Loucy (cell line): ENCODE data around the gene ACAD9.

ENCODE experiments used
- H2AFZ ChIP-seq: fragments of 200-600 bp; sonication (generic); 2 replicates; pipeline ENCODE4 v1.6.0; 2016; ENCODE audit warnings: antibody characterized with exemption, mild to moderate bottlenecking, low read length, moderate library complexity
- H3F3A ChIP-seq: fragments of 200-600 bp; 2 replicates; pipeline ENCODE4 v1.6.0; 2016; ENCODE audit warnings: antibody characterized with exemption, low read depth, mild to moderate bottlenecking
- H3K27me3 ChIP-seq: fragments of 200-600 bp; sonication (generic); 2 replicates; pipeline ENCODE4 v1.6.1; 2014; ENCODE audit warnings: low read length, mild to moderate bottlenecking; ENCODE audit not compliant: insufficient read depth, poor library complexity, severe bottlenecking
- H3K36me3 ChIP-seq: fragments of 200-600 bp; sonication (generic); 2 replicates; pipeline ENCODE4 v1.6.1; 2016; ENCODE audit warnings: low read length; ENCODE audit not compliant: insufficient read depth
- H3K4me1 ChIP-seq: fragments of 200-600 bp; sonication (generic); 2 replicates; pipeline ENCODE4 v1.5.1; 2014; ENCODE audit warnings: low read length, mild to moderate bottlenecking; ENCODE audit not compliant: insufficient read depth, poor library complexity, severe bottlenecking
- H3K4me2 ChIP-seq: fragments of 200-600 bp; sonication (generic); 2 replicates; pipeline ENCODE4 v1.6.0; 2014; ENCODE audit warnings: antibody characterized with exemption, low read length, low read depth, mild to moderate bottlenecking; ENCODE audit not compliant: poor library complexity, severe bottlenecking
- H3K4me3 ChIP-seq: fragments of 200-600 bp; sonication (generic); 2 replicates; pipeline ENCODE4 v1.5.1; 2014; ENCODE audit warnings: low read length, mild to moderate bottlenecking, mixed read lengths; ENCODE audit not compliant: poor library complexity, severe bottlenecking
- H3K79me2 ChIP-seq: fragments of 200-600 bp; sonication (generic); 2 replicates; pipeline ENCODE4 v1.6.1; 2014; ENCODE audit warnings: low read length; ENCODE audit not compliant: insufficient read depth
- H3K9ac ChIP-seq: fragments of 200-600 bp; sonication (generic); 2 replicates; pipeline ENCODE4 v1.6.0; 2014; ENCODE audit warnings: mild to moderate bottlenecking, low read depth, low read length, moderate library complexity; ENCODE audit not compliant: poor library complexity, severe bottlenecking
- H3K9me2 ChIP-seq: fragments of 200-600 bp; sonication (generic); replicated peaks from 2 replicates; pipeline ENCODE4 v1.6.1; 2016; ENCODE audit warnings: low read depth, low read length, mixed read lengths
- H3K9me3 ChIP-seq: fragments of 200-600 bp; sonication (generic); 2 replicates; pipeline ENCODE4 v1.6.1; 2014; ENCODE audit warnings: mild to moderate bottlenecking, antibody characterized with exemption, low read length, low read depth; ENCODE audit not compliant: insufficient read depth
- H4K20me1 ChIP-seq: fragments of 200-600 bp; sonication (generic); 2 replicates; pipeline ENCODE4 v1.6.0; 2014; ENCODE audit warnings: antibody characterized with exemption, low read length, mild to moderate bottlenecking; ENCODE audit not compliant: insufficient read depth, poor library complexity, severe bottlenecking
- EZH2phosphoT487 ChIP-seq: fragments of 200-600 bp; IDR thresholded peaks from 2 replicates; pipeline ENCODE4 v1.6.1; 2018; ENCODE audit warnings: antibody characterized with exemption, mild to moderate bottlenecking, moderate library complexity, borderline replicate concordance
- TF ChIP-seq, protein P1 (sequence below): fragments of 200-600 bp; sonication (generic); conservative IDR thresholded peaks from 2 replicates; pipeline ENCODE4 v1.5.1; 2014; ENCODE audit warnings: mild to moderate bottlenecking, antibody characterized with exemption, low read length

Gene ACAD9

DNA sequence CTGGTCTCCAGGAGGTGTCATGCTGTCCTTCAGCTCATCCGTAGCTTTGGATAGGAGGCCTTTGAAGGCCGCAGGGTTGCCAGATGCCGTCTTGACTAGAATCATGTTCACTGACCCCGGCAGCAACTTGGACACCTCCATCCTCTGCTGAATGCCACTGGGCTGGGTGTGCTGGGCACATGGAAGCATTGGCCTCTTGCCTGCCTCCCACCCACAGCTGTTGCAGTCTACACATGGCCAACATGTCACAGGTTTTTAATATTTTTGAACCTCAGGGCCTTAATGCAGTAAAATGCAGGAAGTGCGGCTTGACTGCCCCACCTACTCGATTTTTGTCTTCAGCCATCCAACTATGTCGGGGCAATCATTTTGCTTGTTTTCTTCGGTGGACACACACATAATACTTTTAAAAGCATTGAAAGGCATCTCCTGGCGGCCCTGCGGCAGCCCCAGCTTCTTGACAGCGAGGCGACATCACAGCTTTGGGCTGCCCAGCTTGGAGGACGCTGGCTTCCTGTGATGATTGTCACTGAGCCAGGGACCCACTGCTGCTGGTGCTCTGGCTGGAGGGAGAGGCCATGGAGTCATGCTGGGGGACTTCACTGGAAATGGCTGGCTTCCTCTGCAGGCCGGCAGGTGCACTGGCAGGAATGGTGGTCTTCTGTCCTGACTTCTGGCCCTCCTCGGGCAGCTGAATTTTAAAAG lies 31.6 kb upstream of the ACAD9 start:
- Histone ChIP-seq H4K20me1 (no peaks in the 10 kb centered on the region), H3K27me3 (no peaks in the 10 kb centered on the region), H3K9me3 (no peaks in the 10 kb centered on the region), H3K9me2 (no peaks in the 10 kb centered on the region), H3K4me1 (peaks cover 36% of the 10 kb centered on the region), H2AFZ (no peak overlapping the region), H3K36me3 (no peaks in the 10 kb centered on the region), H3K4me3 (no peak overlapping the region), H3F3A (no peaks in the 10 kb centered on the region), H3K79me2 (no peaks in the 10 kb centered on the region), H3K4me2 (no peak overlapping the region), H3K9ac (peak overlapping the region; percentile 72)
- TF ChIP-seq EZH2phosphoT487, result no peak
- TF ChIP-seq, protein P1, sequence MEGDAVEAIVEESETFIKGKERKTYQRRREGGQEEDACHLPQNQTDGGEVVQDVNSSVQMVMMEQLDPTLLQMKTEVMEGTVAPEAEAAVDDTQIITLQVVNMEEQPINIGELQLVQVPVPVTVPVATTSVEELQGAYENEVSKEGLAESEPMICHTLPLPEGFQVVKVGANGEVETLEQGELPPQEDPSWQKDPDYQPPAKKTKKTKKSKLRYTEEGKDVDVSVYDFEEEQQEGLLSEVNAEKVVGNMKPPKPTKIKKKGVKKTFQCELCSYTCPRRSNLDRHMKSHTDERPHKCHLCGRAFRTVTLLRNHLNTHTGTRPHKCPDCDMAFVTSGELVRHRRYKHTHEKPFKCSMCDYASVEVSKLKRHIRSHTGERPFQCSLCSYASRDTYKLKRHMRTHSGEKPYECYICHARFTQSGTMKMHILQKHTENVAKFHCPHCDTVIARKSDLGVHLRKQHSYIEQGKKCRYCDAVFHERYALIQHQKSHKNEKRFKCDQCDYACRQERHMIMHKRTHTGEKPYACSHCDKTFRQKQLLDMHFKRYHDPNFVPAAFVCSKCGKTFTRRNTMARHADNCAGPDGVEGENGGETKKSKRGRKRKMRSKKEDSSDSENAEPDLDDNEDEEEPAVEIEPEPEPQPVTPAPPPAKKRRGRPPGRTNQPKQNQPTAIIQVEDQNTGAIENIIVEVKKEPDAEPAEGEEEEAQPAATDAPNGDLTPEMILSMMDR, result no peak

DNA sequence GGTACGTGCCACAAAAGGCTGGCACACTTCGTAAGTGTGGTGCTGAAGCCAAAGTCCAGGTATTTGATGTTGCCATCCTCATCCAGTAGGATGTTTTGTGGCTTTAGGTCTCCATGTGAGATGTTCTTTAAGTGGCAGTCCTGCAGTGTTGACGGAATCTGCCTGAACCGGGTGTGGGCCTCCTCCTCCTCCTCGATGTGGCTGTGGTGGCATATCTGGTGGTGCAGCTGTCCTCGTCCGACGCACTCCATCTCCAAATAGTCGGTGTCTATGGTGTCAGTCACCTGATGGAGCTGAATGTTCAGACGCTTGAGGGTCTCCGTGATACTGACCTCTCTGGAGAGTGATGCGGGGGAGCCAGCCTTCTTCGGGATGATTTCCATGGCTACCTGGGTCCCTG lies 30.5 kb upstream of the ACAD9 start:
- Histone ChIP-seq H3K4me2 (no peak overlapping the region), H3K79me2 (no peaks in the 10 kb centered on the region), H3K27me3 (no peaks in the 10 kb centered on the region), H3K36me3 (no peaks in the 10 kb centered on the region), H3F3A (no peaks in the 10 kb centered on the region), H3K4me1 (peaks cover 36% of the 10 kb centered on the region), H3K9me2 (no peaks in the 10 kb centered on the region), H3K9ac (no peak overlapping the region), H3K4me3 (no peak overlapping the region), H4K20me1 (no peaks in the 10 kb centered on the region), H3K9me3 (peaks cover under 1% of the 10 kb centered on the region; the same call in 1 of the 2 replicates), H2AFZ (no peak overlapping the region)
- TF ChIP-seq, protein P1, result no peak
- no peak for TF ChIP-seq EZH2phosphoT487

DNA sequence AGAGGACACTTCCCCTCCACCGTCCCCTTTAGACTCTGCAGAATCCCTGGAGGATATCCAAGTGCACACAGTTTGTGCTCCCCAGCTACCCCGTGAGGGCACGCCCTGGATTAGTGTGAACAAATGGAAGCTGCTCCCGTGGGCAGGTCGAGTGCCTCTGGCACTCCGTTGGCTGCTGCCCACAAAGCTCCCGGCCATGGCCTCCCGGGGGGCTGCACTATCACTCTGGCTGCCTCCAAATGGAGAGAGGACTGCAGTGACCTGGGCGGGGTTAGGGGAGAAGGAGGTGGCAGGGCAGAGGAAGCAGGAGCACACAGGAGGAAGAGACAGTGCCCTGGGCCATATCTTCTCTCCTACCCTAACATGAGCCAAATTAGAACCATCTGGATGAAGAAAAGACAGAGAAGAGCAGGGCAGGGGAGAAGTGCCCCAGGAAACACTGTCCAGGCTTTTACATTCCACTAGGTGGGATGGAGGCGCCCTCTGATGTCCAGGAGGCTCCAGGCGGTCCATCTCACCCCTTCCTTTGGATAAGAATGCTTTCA lies 29.4 kb upstream of the ACAD9 start:
- Histone ChIP-seq H3K9ac (peak overlapping the region; percentile 13), H3K4me2 (no peak overlapping the region), H3K9me2 (no peaks in the 10 kb centered on the region), H3K36me3 (no peaks in the 10 kb centered on the region), H3K27me3 (no peaks in the 10 kb centered on the region), H2AFZ (no peak overlapping the region), H4K20me1 (no peaks in the 10 kb centered on the region), H3K9me3 (peaks cover 6% of the 10 kb centered on the region; the same call in 1 of the 2 replicates), H3K4me3 (no peak overlapping the region), H3K4me1 (peaks cover 31% of the 10 kb centered on the region), H3F3A (no peaks in the 10 kb centered on the region), H3K79me2 (no peaks in the 10 kb centered on the region)
- TF ChIP-seq, protein P1, result peak; percentile 26; the same call in 1 of the 2 replicates
- no peak for TF ChIP-seq EZH2phosphoT487
